ENCODE measurements around the gene DUSP28.
A peak's percentile ranks its signal among the peaks of the same experiment; 100 is the strongest.
"Not testable (repeated sequence)": the region's sequence is repeated elsewhere in the genome, so short reads cannot be mapped to it uniquely, and the experiment has no call there.

The DUSP28 gene

GRCh38 chr2:240527153-240527750 lies 32.9 kb upstream of the DUSP28 start:
- no peak for DNase-seq (ENCODE audit: low read depth in 3 of 3)

- no peak for DNase-seq (ENCODE audit: low read depth in 3 of 3)
Observed at GRCh38 chr2:240528406-240529040, 31.6 kb upstream of the DUSP28 start.

- no peak for DNase-seq (ENCODE audit: low read depth in 3 of 3)
Observed at GRCh38 chr2:240529344-240529999, 30.7 kb upstream of the DUSP28 start.

- no peak for DNase-seq (ENCODE audit: low read depth in 3 of 3)
Observed at GRCh38 chr2:240530181-240530580, 30.0 kb upstream of the DUSP28 start.

- DNase-seq (ENCODE audit: low read depth in 3 of 3), result no peak
Observed at GRCh38 chr2:240531038-240531437, 29.1 kb upstream of the DUSP28 start.

- DNase-seq (ENCODE audit: low read depth in 3 of 3), result no peak
Observed at GRCh38 chr2:240532031-240532775, 28.0 kb upstream of the DUSP28 start.

GRCh38 chr2:240538031-240538780 lies 22.0 kb upstream of the DUSP28 start:
- no peak for DNase-seq (ENCODE audit: low read depth in 3 of 3)

- DNase-seq (ENCODE audit: low read depth in 3 of 3), result not testable (repeated sequence)
Observed at GRCh38 chr2:240539101-240539500, 21.1 kb upstream of the DUSP28 start.

- no peak for DNase-seq (ENCODE audit: low read depth in 3 of 3)
Observed at GRCh38 chr2:240539906-240540305, 20.3 kb upstream of the DUSP28 start.

GRCh38 chr2:240551288-240551687 lies 8.9 kb upstream of the DUSP28 start:
- DNase-seq (ENCODE audit: low read depth in 3 of 3), result no peak

GRCh38 chr2:240551811-240552210 lies 8.3 kb upstream of the DUSP28 start:
- no peak for DNase-seq (ENCODE audit: low read depth in 3 of 3)

GRCh38 chr2:240553956-240554480 lies 6.1 kb upstream of the DUSP28 start:
- DNase-seq (ENCODE audit: low read depth in 3 of 3), result no peak

GRCh38 chr2:240554767-240555493 lies 5.2 kb upstream of the DUSP28 start:
- no peak for DNase-seq (ENCODE audit: low read depth in 3 of 3)

GRCh38 chr2:240555541-240556250 lies 4.5 kb upstream of the DUSP28 start:
- no peak for DNase-seq (ENCODE audit: low read depth in 3 of 3)

GRCh38 chr2:240556553-240557100 lies 3.5 kb upstream of the DUSP28 start:
- DNase-seq (ENCODE audit: low read depth in 3 of 3), result peak in 1 of 3 donors; percentile 70

- DNase-seq (ENCODE audit: low read depth in 3 of 3), result no peak
Observed at GRCh38 chr2:240557101-240557751, 2.9 kb upstream of the DUSP28 start.

- peak in 1 of 3 donors; percentile 75 for DNase-seq (ENCODE audit: low read depth in 3 of 3)
Observed at GRCh38 chr2:240557808-240558207, 2.3 kb upstream of the DUSP28 start, which contains the start of gene ANKMY1. Gene ANKMY1 (minus strand): TSS chr2:240557988. CDS start chr2:240557335, 653 bp downstream.

- no peak for DNase-seq (ENCODE audit: low read depth in 3 of 3)
Observed at GRCh38 chr2:240558236-240558761, 1.9 kb upstream of the DUSP28 start.

GRCh38 chr2:240559286-240559685 lies 871 bp upstream of the DUSP28 start:
- no peak for DNase-seq (ENCODE audit: low read depth in 3 of 3)

All from stimulated activated CD4-positive, alpha-beta T cell treated with anti-CD3 and anti-CD28 coated beads, TNF-alpha, amount 100 ng/mL, for 48 hours (primary cell).